ENCODE data around the gene RBM18. TPM values are rescaled to one million over a fixed set of nuclear protein-coding genes. Genes with fewer than 3 reads are reported as not detected.

The RBM18 gene, protein sequence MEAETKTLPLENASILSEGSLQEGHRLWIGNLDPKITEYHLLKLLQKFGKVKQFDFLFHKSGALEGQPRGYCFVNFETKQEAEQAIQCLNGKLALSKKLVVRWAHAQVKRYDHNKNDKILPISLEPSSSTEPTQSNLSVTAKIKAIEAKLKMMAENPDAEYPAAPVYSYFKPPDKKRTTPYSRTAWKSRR
- 12.4 and 15.7 TPM in 2 replicates for total RNA-seq
- total RNA-seq (2013): 12.3 TPM
- polyA plus RNA-seq: 9.7 and 13.4 TPM in 2 replicates
- 2.6 and 4.7 TPM in 2 replicates for polyA minus RNA-seq

DNA sequence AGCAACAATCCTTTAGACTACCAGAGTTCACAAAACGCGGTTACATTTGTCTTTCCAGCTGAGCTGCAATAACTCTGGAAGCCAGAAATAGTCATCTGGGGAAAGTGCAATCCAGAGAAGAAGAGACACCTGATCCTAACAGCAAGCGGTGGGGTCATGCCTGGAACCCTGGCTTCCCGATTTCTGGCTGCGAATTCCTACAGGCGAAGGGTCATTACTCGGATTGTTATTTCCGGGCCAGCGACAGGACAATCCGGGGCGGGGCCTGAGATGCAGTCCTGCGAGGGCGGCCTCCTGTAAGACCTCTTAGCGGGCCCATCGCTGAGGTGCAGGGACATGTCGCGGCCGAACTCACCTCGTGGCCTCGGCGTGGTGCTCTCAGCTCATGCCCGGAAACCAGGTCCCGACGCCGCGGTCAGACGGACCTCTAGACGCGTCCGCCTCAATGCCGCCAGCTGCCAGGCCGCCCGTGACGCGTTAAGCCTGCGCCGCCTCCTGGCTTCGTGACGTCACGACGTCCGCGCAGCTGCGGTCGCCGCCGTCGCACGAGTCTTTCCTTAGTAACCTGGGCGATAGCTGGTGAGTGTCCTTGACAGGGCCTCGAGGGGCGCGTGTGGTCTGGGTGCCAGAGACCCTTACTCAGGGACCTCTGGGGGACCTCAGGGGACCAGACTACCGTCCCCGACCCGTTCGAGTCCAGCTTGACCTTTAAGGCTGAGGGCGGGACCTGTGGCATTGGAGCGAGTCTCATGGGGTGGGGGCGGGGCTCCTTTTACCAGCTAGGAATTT, at the start of gene RBM18, which contains the start of gene MRRF:
TSS of gene RBM18 (minus strand) at position 481 of the 789 bp plus-strand sequence. CDS start 3,348 bp downstream, outside the sequence.
TSS of gene MRRF (plus strand) at position 523 of the 789 bp plus-strand sequence. CDS start 6,010 bp downstream, outside the sequence.
- DNase-seq: peak; percentile 96
- Histone ChIP-seq H3K9ac (ENCODE audit: low read length) (peak within 1 kb of the TSS; percentile 99), H3K9me3 (ENCODE audit: control extremely low read depth in 1 of 3, control insufficient read depth in 2 of 3, insufficient read depth in 1 of 3, low read length in 2 of 3) (no peaks in the 10 kb centered on the region), H3K27me3 (replicated peaks in 1 of 4; ENCODE audit: control extremely low read depth in 1 of 4, control insufficient read depth in 3 of 4, insufficient read depth in 4 of 4, low read length in 3 of 4) (no peaks in the 10 kb centered on the region), H3K27ac (ENCODE audit: low read length in 2 of 2) (peak within 1 kb of the TSS; percentile 94 to 100), H3K79me2 (ENCODE audit: control insufficient read depth, insufficient read depth, low read length) (peaks cover 78% of the 10 kb centered on the region), H3K4me3 (ENCODE audit: control extremely low read depth in 1 of 5, extremely low read depth in 1 of 5, insufficient read depth in 1 of 5, low read depth in 2 of 5, low read length in 4 of 5) (peak within 1 kb of the TSS; percentile 77 to 96 (median 90)), H3K4me1 (ENCODE audit: control insufficient read depth in 2 of 2, insufficient read depth in 2 of 2, low read length in 2 of 2) (peaks cover 23 to 28% of the 10 kb centered on the region in 2 donors), H2AFZ (ENCODE audit: insufficient read depth, low read depth, low read length, poor library complexity, severe bottlenecking) (peak within 1 kb of the TSS; percentile 88), H3K4me2 (replicated peaks; ENCODE audit: low read depth, low read length, poor library complexity, severe bottlenecking) (peak within 1 kb of the TSS; percentile 75), H3K36me3 (replicated peaks in 1 of 2; ENCODE audit: control extremely low read depth in 1 of 2, control insufficient read depth in 1 of 2, extremely low read depth in 1 of 2, insufficient read depth in 2 of 2, low read length in 1 of 2) (peaks cover 0 to 19% of the 10 kb centered on the region in 2 experiments), H4K20me1 (ENCODE audit: control insufficient read depth, insufficient read depth, low read length, poor library complexity, severe bottlenecking) (no peaks in the 10 kb centered on the region)
- intact Hi-C loops (cut with micrococcal nuclease): loop anchor here (1.0 to 10.0 kb wide), 6 partner anchors 105 to 1682 kb away; partner anchors contain the start of genes CDK5RAP2, MORN5, NDUFA8 and PDCL
- CTCF ChIA-PET: interaction anchor here (0.6 to 2.2 kb wide), 12 partner anchors 10 to 199 kb away, joined by 3 to 6 read pairs (median 3); no protein-coding TSS in a partner anchor
- Mint-ChIP-seq H3K27ac (peak within 1 kb of the TSS; percentile 99), H3K4me1 (peaks cover 44% of the 10 kb centered on the region), H3K27me3 (no peaks in the 10 kb centered on the region), H3K4me3 (peak within 1 kb of the TSS; percentile 97), H3K9me3 (ENCODE audit: insufficient read depth) (no peaks in the 10 kb centered on the region)
- POLR2A ChIA-PET: interaction anchor here (0.7 to 1.3 kb wide), 2 partner anchors 105 to 564 kb away, joined by 4 read pairs; partner anchors contain the start of genes MORN5, NDUFA8 and PDCL
- ATAC-seq (ENCODE audit: low read depth): peak; percentile 85
- under 1% methylated on average over 60 of the region's 60 CpGs for WGBS (ENCODE audit: insufficient coverage)
- TF ChIP-seq EZH2 (IDR thresholded peaks at IDR 0.05; ENCODE audit: borderline replicate concordance, insufficient read depth, low read depth, low read length, poor library complexity, severe bottlenecking): no peak
- TF ChIP-seq, protein P1, sequence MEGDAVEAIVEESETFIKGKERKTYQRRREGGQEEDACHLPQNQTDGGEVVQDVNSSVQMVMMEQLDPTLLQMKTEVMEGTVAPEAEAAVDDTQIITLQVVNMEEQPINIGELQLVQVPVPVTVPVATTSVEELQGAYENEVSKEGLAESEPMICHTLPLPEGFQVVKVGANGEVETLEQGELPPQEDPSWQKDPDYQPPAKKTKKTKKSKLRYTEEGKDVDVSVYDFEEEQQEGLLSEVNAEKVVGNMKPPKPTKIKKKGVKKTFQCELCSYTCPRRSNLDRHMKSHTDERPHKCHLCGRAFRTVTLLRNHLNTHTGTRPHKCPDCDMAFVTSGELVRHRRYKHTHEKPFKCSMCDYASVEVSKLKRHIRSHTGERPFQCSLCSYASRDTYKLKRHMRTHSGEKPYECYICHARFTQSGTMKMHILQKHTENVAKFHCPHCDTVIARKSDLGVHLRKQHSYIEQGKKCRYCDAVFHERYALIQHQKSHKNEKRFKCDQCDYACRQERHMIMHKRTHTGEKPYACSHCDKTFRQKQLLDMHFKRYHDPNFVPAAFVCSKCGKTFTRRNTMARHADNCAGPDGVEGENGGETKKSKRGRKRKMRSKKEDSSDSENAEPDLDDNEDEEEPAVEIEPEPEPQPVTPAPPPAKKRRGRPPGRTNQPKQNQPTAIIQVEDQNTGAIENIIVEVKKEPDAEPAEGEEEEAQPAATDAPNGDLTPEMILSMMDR (IDR thresholded peaks at IDR 0.05): no peak
